IMR-90 (cell line): Measurements from ENCODE around the gene ZNF506. TPM values are rescaled to one million over a fixed set of nuclear protein-coding genes. Genes with fewer than 3 reads are reported as not detected.

ENCODE experiments used
- ATAC-seq: fragments of 200-7000 bp; cut with Tn5 transposase; 2 replicates; pipeline ENCODE4 v1.9.1; 2020; ENCODE audit warnings: low read depth, mild to moderate bottlenecking, moderate library complexity
- BruUV-seq: library from RNA; stranded (reverse); fragments of 400-500 nt; replicated peaks from 2 replicates; lab custom pipeline; 2021; lab: Mats Ljungman, UMichigan
- CTCF ChIA-PET: fragments of 300-600 bp; formaldehyde crosslinking; extraction: SDS; loops from one replicate; lab custom pipeline; 2021; ENCODE audit warnings: antibody characterized with exemption; lab: Yijun Ruan, JAX
- POLR2A ChIA-PET: fragments of 300-600 bp; sonication (Branson Sonifier 250); formaldehyde crosslinking; loops from one replicate; lab custom pipeline; 2022; ENCODE audit warnings: antibody characterized with exemption; ENCODE audit not compliant: unreplicated experiment; lab: Charles Lee
- DNase-seq: peaks from one replicate; pipeline ENCODE4 v3.0.0; 2013
- H2AFZ ChIP-seq: replicated peaks from 2 replicates; pipeline ENCODE3; 2013; ENCODE audit warnings: low read length, mild to moderate bottlenecking; ENCODE audit not compliant: poor library complexity
- H2AK5ac ChIP-seq: 2 replicates; pipeline ENCODE4 v1.6.1; 2013; ENCODE audit warnings: low read depth, low read length, inconsistent platforms
- H2AK9ac ChIP-seq: replicated peaks from 2 replicates; pipeline ENCODE3; 2013; ENCODE audit warnings: mild to moderate bottlenecking, low read depth, low read length, moderate library complexity; ENCODE audit not compliant: poor library complexity
- H2BK120ac ChIP-seq: 2 replicates; pipeline ENCODE4 v1.6.1; 2013; ENCODE audit warnings: low read depth, low read length, inconsistent platforms
- H2BK15ac ChIP-seq: 3 replicates; pipeline ENCODE4 v1.6.1; 2013; ENCODE audit warnings: low read depth, low read length, inconsistent platforms
- H2BK20ac ChIP-seq: 2 replicates; pipeline ENCODE4 v1.6.1; 2013; ENCODE audit warnings: low read depth, mild to moderate bottlenecking, inconsistent platforms, low read length, moderate library complexity
- H2BK5ac ChIP-seq: 2 replicates; pipeline ENCODE4 v1.6.1; 2013; ENCODE audit warnings: mild to moderate bottlenecking, low read depth, low read length, inconsistent platforms; ENCODE audit not compliant: poor library complexity, severe bottlenecking
- H3K14ac ChIP-seq: replicated peaks from 2 replicates; pipeline ENCODE4 v1.6.1; 2013; ENCODE audit warnings: low read depth, low read length, inconsistent platforms
- H3K18ac ChIP-seq: 2 replicates; pipeline ENCODE4 v1.6.1; 2013; ENCODE audit warnings: low read depth, low read length, control low read depth
- H3K23ac ChIP-seq: 2 replicates; pipeline ENCODE4 v1.6.1; 2013; ENCODE audit warnings: low read depth, low read length, inconsistent platforms
- H3K27ac ChIP-seq: 2 replicates; pipeline ENCODE4 v1.5.1; 2013; ENCODE audit warnings: mild to moderate bottlenecking, control low read depth, low read length; ENCODE audit not compliant: insufficient read depth
- H3K27me3 ChIP-seq: 2 replicates; pipeline ENCODE4 v1.6.1; 2013; ENCODE audit warnings: low read length; ENCODE audit not compliant: control insufficient read depth, insufficient read depth
- H3K36me3 ChIP-seq: 2 replicates; pipeline ENCODE4 v1.6.1; 2013; ENCODE audit warnings: low read length, mixed read lengths; ENCODE audit not compliant: control insufficient read depth, insufficient read depth
- H3K4ac ChIP-seq: 2 replicates; pipeline ENCODE4 v1.6.1; 2013; ENCODE audit warnings: low read depth, low read length, inconsistent platforms
- H3K4me1 ChIP-seq: 2 replicates; pipeline ENCODE4 v1.6.1; 2013; ENCODE audit warnings: low read length, mixed read lengths; ENCODE audit not compliant: control insufficient read depth, insufficient read depth
- H3K4me2 ChIP-seq: 2 replicates; pipeline ENCODE4 v1.6.1; 2013; ENCODE audit warnings: low read depth, mild to moderate bottlenecking, control low read depth, low read length, moderate library complexity
- H3K4me3 ChIP-seq: 2 replicates; pipeline ENCODE4 v1.5.1; 2013; ENCODE audit warnings: low read depth, mild to moderate bottlenecking, control low read depth, low read length, moderate library complexity; ENCODE audit not compliant: insufficient read depth
- H3K56ac ChIP-seq: 2 replicates; pipeline ENCODE4 v1.6.1; 2013; ENCODE audit warnings: low read length, inconsistent platforms; ENCODE audit not compliant: insufficient read depth; ENCODE audit errors: extremely low read depth
- H3K79me1 ChIP-seq, 2 experiments: 2 replicates each; pipeline ENCODE4 v1.6.1; 2013; ENCODE audit warnings: low read length in 2 of 2, inconsistent platforms in 1 of 2, low read depth in 1 of 2
- H3K9ac ChIP-seq: 2 replicates; pipeline ENCODE4 v1.6.1; 2013; ENCODE audit warnings: low read depth, low read length, control low read depth
- H3K9me1 ChIP-seq: 2 replicates; pipeline ENCODE4 v1.6.1; 2013; ENCODE audit warnings: low read length, inconsistent platforms; ENCODE audit not compliant: insufficient read depth
- H3K9me3 ChIP-seq: 2 replicates; pipeline ENCODE4 v1.6.1; 2013; ENCODE audit warnings: low read length; ENCODE audit not compliant: control insufficient read depth, insufficient read depth
- H4K20me1 ChIP-seq: 2 replicates; pipeline ENCODE4 v1.6.1; 2013; ENCODE audit warnings: low read length, inconsistent platforms; ENCODE audit not compliant: insufficient read depth
- H4K5ac ChIP-seq: 2 replicates; pipeline ENCODE4 v1.6.1; 2013; ENCODE audit warnings: mild to moderate bottlenecking, low read depth, low read length, control low read depth
- H4K8ac ChIP-seq, 2 experiments: 2 replicates each; pipeline ENCODE4 v1.6.1; 2013; ENCODE audit warnings: low read depth in 2 of 2, low read length in 2 of 2, control low read depth in 1 of 2, inconsistent platforms in 1 of 2
- H4K91ac ChIP-seq: 2 replicates; pipeline ENCODE4 v1.6.1; 2013; ENCODE audit warnings: low read depth, low read length, inconsistent platforms; ENCODE audit not compliant: insufficient read depth
- BHLHE40 ChIP-seq: fragments of 150-350 bp; IDR thresholded peaks from 2 replicates; pipeline ENCODE4 v1.6.1; 2016; ENCODE audit warnings: mild to moderate bottlenecking, low read depth, low read length
- CEBPB ChIP-seq: IDR thresholded peaks from 2 replicates; pipeline ENCODE4 v1.6.1; 2012; ENCODE audit warnings: low read depth, low read length, improper control_type of control experiment
- CHD1 ChIP-seq: IDR thresholded peaks from 2 replicates; pipeline ENCODE4 v1.6.1; 2012; ENCODE audit warnings: low read depth, low read length, improper control_type of control experiment
- CTCF ChIP-seq: conservative IDR thresholded peaks from 2 replicates; pipeline ENCODE4 v1.5.1; 2012; ENCODE audit warnings: mild to moderate bottlenecking, low read depth, low read length, improper control_type of control experiment
- ELK1 ChIP-seq: fragments of 150-350 bp; IDR thresholded peaks from 2 replicates; pipeline ENCODE4 v1.6.1; 2016; ENCODE audit warnings: low read depth, mild to moderate bottlenecking, low read length, moderate library complexity, borderline replicate concordance
- FOS ChIP-seq: fragments of 150-350 bp; IDR thresholded peaks from 2 replicates; pipeline ENCODE4 v1.6.1; 2016; ENCODE audit warnings: low read depth, low read length
- MAFK ChIP-seq: IDR thresholded peaks from 2 replicates; pipeline ENCODE4 v1.6.1; 2012; ENCODE audit warnings: low read depth, low read length, improper control_type of control experiment
- MAZ ChIP-seq: IDR thresholded peaks from 2 replicates; pipeline ENCODE4 v1.6.1; 2012; ENCODE audit warnings: low read depth, mild to moderate bottlenecking, low read length, improper control_type of control experiment, moderate library complexity, borderline replicate concordance
- MXI1 ChIP-seq: IDR thresholded peaks from 2 replicates; pipeline ENCODE4 v1.6.1; 2012; ENCODE audit warnings: low read depth, mild to moderate bottlenecking, low read length, moderate library complexity, borderline replicate concordance
- NFE2L2 ChIP-seq: fragments of 150-350 bp; IDR thresholded peaks from 2 replicates; pipeline ENCODE4 v1.6.1; 2016; ENCODE audit warnings: low read depth, mild to moderate bottlenecking, low read length
- POLR2A ChIP-seq: IDR thresholded peaks from 2 replicates; pipeline ENCODE4 v1.6.1; 2012; ENCODE audit warnings: mild to moderate bottlenecking, low read depth, low read length
- RAD21 ChIP-seq: IDR thresholded peaks from 2 replicates; pipeline ENCODE4 v1.6.1; 2012; ENCODE audit warnings: low read length, improper control_type of control experiment
- RCOR1 ChIP-seq: IDR thresholded peaks from 2 replicates; pipeline ENCODE4 v1.6.1; 2012; ENCODE audit warnings: mild to moderate bottlenecking, low read length, improper control_type of control experiment; ENCODE audit not compliant: insufficient replicate concordance
- RFX5 ChIP-seq: IDR thresholded peaks from 2 replicates; pipeline ENCODE4 v1.8.0; 2012; ENCODE audit warnings: low read depth, mild to moderate bottlenecking, low read length, moderate library complexity
- SMC3 ChIP-seq: fragments of 150-350 bp; IDR thresholded peaks from 2 replicates; pipeline ENCODE4 v1.6.1; 2016; ENCODE audit warnings: low read depth, mild to moderate bottlenecking, antibody characterized with exemption, low read length, moderate library complexity
- WGBS, 2 experiments: methylation state at CpG; one replicate each; pipeline versions ENCODE4 v1.1.5 to v1.1.7; 2013; ENCODE audit warnings: missing lambda C conversion rate in 2 of 2; ENCODE audit not compliant: insufficient read length in 1 of 2; ENCODE audit errors: extremely low coverage in 2 of 2; 5-methylcytosine and 5-hydroxymethylcytosine counted together
- dilution Hi-C: fragments of 300-500 bp; cut with HindIII; formaldehyde crosslinking; loops from one replicate; pipeline ENCODE4 v1.14.3; 2018; ENCODE audit warnings: low sequenced_read_pairs; ENCODE audit not compliant: unreplicated experiment
- in situ Hi-C: fragments of 300-500 bp; cut with MboI; formaldehyde crosslinking; loops from 3 replicates; pipeline ENCODE4 v1.14.3; 2019; ENCODE audit warnings: low sequenced_read_pairs, inconsistent platforms, mixed read lengths
- intact Hi-C: fragments of 100-400 bp; cut with micrococcal nuclease; formaldehyde crosslinking; loops from 2 replicates; pipeline ENCODE4 v1.10.0; 2022
- polyA plus RNA-seq, 3 experiments: library from polyadenylated mRNA; depleted of rRNA; stranded (reverse); fragments of >200 nt; gene quantifications; 2 replicates each; pipeline ENCODE4 v1.2.3, GENCODE V29; 2012; ENCODE audit warnings: low replicate concordance in 1 of 3
- total RNA-seq: library from RNA; depleted of rRNA; stranded (reverse); fragments of >200 nt; gene quantifications from 2 replicates; pipeline ENCODE4 v1.2.3, GENCODE V29; 2012
- TF ChIP-seq, protein P1 (sequence below): fragments of 150-350 bp; IDR thresholded peaks from 2 replicates; pipeline ENCODE4 v1.6.1; 2017; ENCODE audit warnings: mild to moderate bottlenecking, antibody characterized with exemption, low read length, low read depth

The ZNF506 gene
- total and polyA plus RNA-seq, 2 of the 4 experiments (the other 2 are of a cell fraction), result 2.4 to 6.1 TPM

- Histone ChIP-seq H2BK15ac (no peak overlapping the region), H3K9ac (no peak overlapping the region), H3K23ac (no peak overlapping the region), H3K4ac (no peak overlapping the region), H3K9me1 (no peaks in the 10 kb centered on the region), H2BK120ac (no peak overlapping the region), H3K14ac (no peak overlapping the region), H2BK5ac (no peak overlapping the region), H2BK20ac (no peak overlapping the region), H2AK9ac (no peak overlapping the region), H3K4me3 (no peak overlapping the region), H4K91ac (no peak overlapping the region), H3K27me3 (no peaks in the 10 kb centered on the region), H3K79me1 (no peaks in the 10 kb centered on the region), H4K20me1 (no peaks in the 10 kb centered on the region), H3K56ac (no peak overlapping the region), H3K27ac (no peak overlapping the region), H3K36me3 (no peaks in the 10 kb centered on the region), H3K4me2 (no peak overlapping the region), H4K8ac (no peak overlapping the region), H4K5ac (no peak overlapping the region), H2AK5ac (no peak overlapping the region), H3K18ac (no peak overlapping the region), H3K4me1 (no peaks in the 10 kb centered on the region), H2AFZ (no peak overlapping the region), H3K9me3 (peaks cover 49% of the 10 kb centered on the region)
- 87% methylated on average over 5 of the region's 12 CpGs; no CpG with 5 or more reads in 1 of the 2 experiments for WGBS, 2 experiments
- intact Hi-C loops (no loop called here), dilution Hi-C loops (no loop called here), in situ Hi-C loops (no loop called here)
- POLR2A ChIA-PET, result no interaction called here
- TF ChIP-seq, protein P1, sequence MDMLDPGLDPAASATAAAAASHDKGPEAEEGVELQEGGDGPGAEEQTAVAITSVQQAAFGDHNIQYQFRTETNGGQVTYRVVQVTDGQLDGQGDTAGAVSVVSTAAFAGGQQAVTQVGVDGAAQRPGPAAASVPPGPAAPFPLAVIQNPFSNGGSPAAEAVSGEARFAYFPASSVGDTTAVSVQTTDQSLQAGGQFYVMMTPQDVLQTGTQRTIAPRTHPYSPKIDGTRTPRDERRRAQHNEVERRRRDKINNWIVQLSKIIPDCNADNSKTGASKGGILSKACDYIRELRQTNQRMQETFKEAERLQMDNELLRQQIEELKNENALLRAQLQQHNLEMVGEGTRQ, result no peak
- TF ChIP-seq ELK1, result no peak
- TF ChIP-seq CEBPB, result no peak
- TF ChIP-seq FOS, result no peak
- no peak for TF ChIP-seq MAZ
- TF ChIP-seq BHLHE40, result no peak
- no peak for TF ChIP-seq CHD1
- no peak for TF ChIP-seq MAFK
- TF ChIP-seq POLR2A, result no peak
- TF ChIP-seq RFX5, result no peak
- TF ChIP-seq MXI1, result no peak
- no peak for TF ChIP-seq RCOR1
- TF ChIP-seq RAD21, result no peak
- no peak for TF ChIP-seq NFE2L2
- TF ChIP-seq SMC3, result no peak
- no peak for TF ChIP-seq CTCF
- ATAC-seq, result no peak
- CTCF ChIA-PET, result no interaction called here
- no TSS peak for BruUV-seq
- DNase-seq, result no peak
These were observed 69.7 kb downstream of the ZNF506 start for GRCh38 chr19:19751846-19752245.
